Transverse colon (tissue), 4 donors: ENCODE measurements around the gene PANK4.

ENCODE experiments used
- CTCF ChIP-seq, 5 experiments: fragments of 200-600 bp in 3 of 5; fragments of 450-650 bp in 2 of 5; sonication (generic) in 3 of 5; IDR thresholded peaks; 1 replicate in 2 of 5; 2 replicates in 3 of 5; pipeline ENCODE4 v1.5.1; 2016 to 2017; ENCODE audit warnings: antibody characterized with exemption in 5 of 5, inconsistent platforms in 3 of 5, mild to moderate bottlenecking in 2 of 5, moderate library complexity in 1 of 5
- EP300 ChIP-seq: sonication (generic); formaldehyde crosslinking; IDR thresholded peaks from one replicate; pipeline ENCODE4 v1.6.1; 2017; ENCODE audit warnings: antibody characterized with exemption, low read depth
- POLR2A ChIP-seq: fragments of 450-650 bp; IDR thresholded peaks from one replicate; pipeline ENCODE4 v1.6.1; 2016; ENCODE audit warnings: antibody characterized with exemption, mild to moderate bottlenecking, moderate library complexity
- POLR2AphosphoS5 ChIP-seq, 3 donors: sonication (generic); formaldehyde crosslinking; IDR thresholded peaks; one replicate each; pipeline ENCODE4 v1.6.1; 2016; ENCODE audit warnings: antibody characterized with exemption in 3 of 3

- TF ChIP-seq CTCF (IDR thresholded peaks at IDR 0.05) (no peak), POLR2A (no peak), POLR2AphosphoS5 (IDR thresholded peaks at IDR 0.05) (no peak), EP300 (no peak)
Observed at GRCh38 chr1:2513939-2514652, 12.3 kb downstream of the PANK4 start.
